Duodenal mucosa (tissue), 2 donors: Measurements from ENCODE around the gene ABHD14A.
A peak's percentile ranks its signal among the peaks of the same experiment; 100 is the strongest.

Experiments used
- H3K27ac ChIP-seq: one replicate; pipeline ENCODE4 v1.7.0; 2013; ENCODE audit warnings: low read depth, low read length
- H3K27me3 ChIP-seq, 2 donors: one replicate each; pipeline ENCODE4 v1.7.0; 2013; ENCODE audit warnings: low read length in 2 of 2, control low read depth in 1 of 2; ENCODE audit not compliant: insufficient read depth in 2 of 2, control insufficient read depth in 1 of 2
- H3K36me3 ChIP-seq, 2 donors: one replicate each; pipeline ENCODE4 v1.7.0; 2013; ENCODE audit warnings: low read length in 2 of 2, control low read depth in 1 of 2; ENCODE audit not compliant: insufficient read depth in 2 of 2, control insufficient read depth in 1 of 2
- H3K4me1 ChIP-seq, 2 donors: one replicate each; pipeline ENCODE4 v1.7.0; 2013; ENCODE audit warnings: low read length in 2 of 2, control low read depth in 1 of 2; ENCODE audit not compliant: insufficient read depth in 2 of 2, control insufficient read depth in 1 of 2
- H3K4me3 ChIP-seq, 2 donors: one replicate each; pipeline ENCODE4 v1.7.0; 2013; ENCODE audit warnings: low read length in 2 of 2, low read depth in 1 of 2
- H3K9ac ChIP-seq, 2 donors: one replicate each; pipeline ENCODE4 v1.7.0; 2013; ENCODE audit warnings: low read length in 2 of 2, low read depth in 1 of 2
- H3K9me3 ChIP-seq, 2 donors: one replicate each; pipeline ENCODE4 v1.7.0; 2013; ENCODE audit warnings: low read length in 2 of 2, control low read depth in 1 of 2; ENCODE audit not compliant: control insufficient read depth in 1 of 2

The ABHD14A gene

DNA sequence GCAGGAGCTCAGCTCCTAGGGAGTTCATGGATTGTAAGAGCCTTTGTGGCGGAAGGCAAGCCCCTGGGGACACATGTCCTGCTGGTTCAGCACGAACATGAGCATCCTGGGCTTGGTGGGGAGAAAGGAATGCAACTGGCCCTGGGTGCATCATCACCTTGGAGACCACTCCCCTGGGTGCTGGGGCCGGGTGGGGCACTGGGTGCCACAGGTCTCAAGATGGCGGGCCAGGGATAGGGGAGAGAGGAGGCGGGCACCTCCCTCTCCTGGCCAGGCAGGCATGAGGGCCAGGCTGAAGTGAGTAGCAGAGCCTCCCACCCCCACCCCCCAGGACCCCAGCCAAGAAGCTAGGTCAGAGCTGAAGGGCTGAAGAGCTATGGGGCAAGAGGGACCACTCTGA, 8.4 kb upstream of the ABHD14A start:
- Histone ChIP-seq H3K4me3 (peak overlapping the region; percentile 76 to 81), H3K36me3 (no peaks in the 10 kb centered on the region), H3K9ac (peak overlapping the region in 1 of 2 donors; percentile 64), H3K9me3 (no peaks in the 10 kb centered on the region), H3K4me1 (peaks cover 17 to 24% of the 10 kb centered on the region in 2 donors), H3K27me3 (no peaks in the 10 kb centered on the region), H3K27ac (no peak overlapping the region)

DNA sequence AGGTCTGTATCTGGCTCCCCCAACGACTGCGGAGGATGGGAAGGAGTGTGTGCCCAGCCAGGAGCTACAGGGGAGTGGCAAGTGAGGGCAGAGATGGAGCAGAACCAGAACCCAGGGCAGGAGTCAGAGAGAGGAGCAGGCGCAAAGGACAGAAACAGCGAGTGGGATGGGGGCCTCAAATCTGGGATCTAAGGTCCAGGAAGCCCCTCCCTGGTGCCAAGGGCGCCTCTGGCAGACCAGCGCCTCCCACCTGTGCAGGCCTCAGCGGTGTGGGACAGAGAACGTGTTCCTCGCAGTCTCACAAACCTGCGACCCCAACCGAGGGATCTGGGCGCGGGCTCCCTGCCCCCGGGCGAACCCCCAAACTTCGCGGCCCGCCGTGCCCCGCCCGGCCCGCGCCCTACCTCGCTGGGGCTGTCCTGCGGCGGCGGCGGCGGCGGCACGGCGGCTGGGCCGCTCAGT, 7.9 kb upstream of the ABHD14A start:
- Histone ChIP-seq H3K9me3 (no peaks in the 10 kb centered on the region), H3K36me3 (no peaks in the 10 kb centered on the region), H3K4me1 (peaks cover 18 to 25% of the 10 kb centered on the region in 2 donors), H3K4me3 (peak overlapping the region; percentile 76 to 81), H3K9ac (peak overlapping the region; percentile 64 to 85), H3K27ac (peak overlapping the region; percentile 36), H3K27me3 (no peaks in the 10 kb centered on the region)

DNA sequence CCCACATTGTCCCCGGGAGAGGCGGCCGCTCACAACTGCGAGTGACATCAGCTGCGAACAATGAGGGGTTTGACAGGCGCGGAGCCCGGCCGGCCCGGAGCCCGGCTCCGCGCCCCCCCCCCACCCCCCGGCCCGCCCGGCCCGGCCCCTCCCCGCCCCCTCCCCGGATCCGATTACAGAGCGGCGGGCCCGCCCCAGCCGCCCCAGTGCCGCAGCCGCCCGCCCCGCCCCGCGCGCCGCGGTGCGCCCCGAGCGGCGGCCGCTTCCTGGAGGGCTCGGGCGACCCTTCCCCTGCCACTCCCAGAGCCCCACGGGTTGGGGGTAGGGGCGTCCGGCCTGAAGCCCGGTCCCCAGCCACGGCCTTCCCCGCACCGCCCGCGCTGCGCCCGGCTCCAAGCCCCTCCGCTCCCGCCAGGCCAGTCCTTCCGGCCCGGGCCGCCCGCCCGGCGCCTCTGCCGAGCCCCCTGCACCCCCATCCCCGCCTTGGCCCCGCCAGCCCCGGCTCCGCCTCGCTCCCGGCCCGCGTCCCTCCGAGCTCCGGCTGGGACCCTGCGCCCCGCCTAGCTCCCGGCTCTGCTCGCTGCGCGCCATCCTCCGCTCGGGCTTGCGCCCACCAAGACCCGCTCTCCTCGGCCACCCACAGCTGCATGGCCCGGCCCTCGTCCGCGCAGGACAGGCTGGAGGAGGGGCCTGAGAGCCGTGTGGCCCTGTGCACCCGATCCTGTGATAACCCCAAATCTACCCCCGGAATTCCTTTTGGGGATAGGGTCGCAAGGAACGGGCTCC, 7.3 kb upstream of the ABHD14A start, which contains the start of gene PCBP4:
Gene PCBP4 (minus strand): TSS at position 71 of the 786 bp plus-strand sequence. CDS start 6,214 bp downstream, outside the sequence.
- no peaks in the 10 kb centered on the region for H3K9me3 ChIP-seq
- H3K36me3 ChIP-seq = no peaks in the 10 kb centered on the region
- H3K27me3 ChIP-seq = no peaks in the 10 kb centered on the region
- peak within 1 kb of the TSS; percentile 76 to 81 for H3K4me3 ChIP-seq
- peak within 1 kb of the TSS; percentile 64 to 85 for H3K9ac ChIP-seq
- H3K27ac ChIP-seq = peak within 1 kb of the TSS; percentile 38
- peaks cover 18 to 26% of the 10 kb centered on the region in 2 donors for H3K4me1 ChIP-seq

DNA sequence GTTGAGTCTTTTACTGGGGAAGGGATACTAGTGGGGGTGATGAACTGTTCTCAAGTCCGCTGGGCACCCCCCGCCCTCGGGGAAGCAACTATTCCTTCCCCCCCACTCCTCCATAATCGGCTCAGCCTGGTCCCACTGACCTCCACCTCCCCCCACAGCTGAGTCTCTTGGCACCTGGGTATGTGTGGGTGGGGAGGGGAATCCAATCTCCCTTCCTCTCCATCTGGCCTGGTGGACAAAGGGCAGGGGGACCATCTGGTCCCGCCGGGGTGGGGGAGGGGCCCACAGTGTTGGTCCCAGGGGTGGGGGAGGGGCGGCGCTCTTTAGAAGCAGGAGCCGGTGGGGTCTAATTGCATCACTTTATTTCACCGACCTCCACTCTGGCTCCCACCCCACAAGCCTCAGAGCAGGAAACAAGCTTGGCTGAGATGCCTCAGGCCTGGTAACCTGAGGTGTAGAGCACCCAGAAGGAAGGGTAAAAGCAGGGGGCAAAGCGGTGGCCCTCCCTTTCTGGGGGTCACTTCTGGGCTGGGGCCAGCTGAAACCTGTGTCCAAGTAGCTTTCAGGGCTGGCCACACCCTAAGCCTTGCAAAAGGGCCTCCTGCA, 6.6 kb upstream of the ABHD14A start:
- H3K9me3 ChIP-seq = no peaks in the 10 kb centered on the region
- H3K36me3 ChIP-seq = no peaks in the 10 kb centered on the region
- peak overlapping the region; percentile 38 for H3K27ac ChIP-seq
- H3K4me1 ChIP-seq = peaks cover 18 to 29% of the 10 kb centered on the region in 2 donors
- H3K9ac ChIP-seq = peak overlapping the region; percentile 44 to 74
- H3K27me3 ChIP-seq = no peaks in the 10 kb centered on the region
- H3K4me3 ChIP-seq = peak overlapping the region; percentile 70 to 75

DNA sequence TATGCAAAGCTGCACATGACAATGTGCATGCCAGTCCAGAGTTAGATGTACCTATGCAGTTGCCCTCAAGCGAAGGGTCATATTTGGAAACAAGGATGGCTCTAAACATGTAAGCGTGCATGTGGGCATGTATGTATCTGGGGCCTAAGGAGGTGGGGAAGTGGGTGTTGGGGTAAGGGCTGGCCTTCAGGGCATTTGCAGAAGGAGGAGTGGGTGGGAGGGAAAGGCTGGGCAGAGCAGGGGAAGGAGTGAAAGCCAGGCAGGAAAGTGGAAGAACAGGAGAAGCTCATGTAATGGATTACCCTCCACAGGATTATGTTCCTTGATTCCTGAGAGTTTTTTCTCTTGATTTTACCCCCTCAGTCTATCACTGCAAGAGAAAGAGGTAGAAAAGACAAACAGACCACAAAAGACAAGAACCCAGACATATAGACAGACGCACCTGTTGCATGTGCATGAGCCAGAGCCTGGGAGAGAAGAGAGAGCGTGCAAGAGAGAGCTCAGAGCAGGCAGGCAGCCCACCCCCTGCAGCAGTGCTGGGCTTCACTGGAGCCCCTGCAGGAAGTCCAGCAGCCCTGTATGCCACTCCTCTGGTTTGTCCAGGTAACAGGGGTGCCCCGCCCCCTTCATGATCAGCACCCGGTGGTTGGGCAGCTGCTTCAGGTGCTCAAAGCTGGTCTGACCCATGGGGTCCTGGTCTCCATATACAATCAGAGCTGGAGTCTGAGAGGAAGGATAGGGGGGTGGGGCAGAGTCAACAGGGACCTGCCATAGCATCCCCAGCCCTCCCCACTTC, 5.8 kb upstream of the ABHD14A start:
- H3K36me3 ChIP-seq = no peaks in the 10 kb centered on the region
- H3K4me3 ChIP-seq = peak overlapping the region in 1 of 2 donors; percentile 8
- no peak overlapping the region for H3K27ac ChIP-seq
- peaks cover 20 to 30% of the 10 kb centered on the region in 2 donors for H3K4me1 ChIP-seq
- H3K9ac ChIP-seq = peak overlapping the region in 1 of 2 donors; percentile 1
- no peaks in the 10 kb centered on the region for H3K27me3 ChIP-seq
- no peaks in the 10 kb centered on the region for H3K9me3 ChIP-seq

DNA sequence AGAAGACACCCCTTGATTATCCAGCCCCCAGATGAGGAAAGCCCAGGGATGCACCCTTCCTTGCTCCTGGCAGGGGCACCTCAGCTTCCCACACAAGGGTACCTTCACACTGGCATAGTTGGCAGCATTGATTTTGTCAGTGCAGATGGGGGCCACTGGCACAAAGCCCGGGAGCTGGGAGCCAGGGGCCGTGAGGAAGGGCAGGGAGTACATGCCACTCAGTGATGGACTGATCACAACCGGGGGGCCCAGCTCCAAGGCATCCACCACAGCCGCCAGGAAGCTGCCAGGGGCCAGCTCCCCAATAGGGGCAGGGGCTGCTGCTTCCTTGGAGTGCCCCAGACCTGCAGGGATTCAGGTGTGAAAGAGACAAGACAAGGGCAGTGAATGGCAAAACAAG, 5.0 kb upstream of the ABHD14A start:
- no peak overlapping the region for H3K27ac ChIP-seq
- no peaks in the 10 kb centered on the region for H3K9me3 ChIP-seq
- no peaks in the 10 kb centered on the region for H3K36me3 ChIP-seq
- H3K4me3 ChIP-seq = no peak overlapping the region
- H3K9ac ChIP-seq = no peak overlapping the region
- H3K4me1 ChIP-seq = peaks cover 26 to 38% of the 10 kb centered on the region in 2 donors
- H3K27me3 ChIP-seq = no peaks in the 10 kb centered on the region

DNA sequence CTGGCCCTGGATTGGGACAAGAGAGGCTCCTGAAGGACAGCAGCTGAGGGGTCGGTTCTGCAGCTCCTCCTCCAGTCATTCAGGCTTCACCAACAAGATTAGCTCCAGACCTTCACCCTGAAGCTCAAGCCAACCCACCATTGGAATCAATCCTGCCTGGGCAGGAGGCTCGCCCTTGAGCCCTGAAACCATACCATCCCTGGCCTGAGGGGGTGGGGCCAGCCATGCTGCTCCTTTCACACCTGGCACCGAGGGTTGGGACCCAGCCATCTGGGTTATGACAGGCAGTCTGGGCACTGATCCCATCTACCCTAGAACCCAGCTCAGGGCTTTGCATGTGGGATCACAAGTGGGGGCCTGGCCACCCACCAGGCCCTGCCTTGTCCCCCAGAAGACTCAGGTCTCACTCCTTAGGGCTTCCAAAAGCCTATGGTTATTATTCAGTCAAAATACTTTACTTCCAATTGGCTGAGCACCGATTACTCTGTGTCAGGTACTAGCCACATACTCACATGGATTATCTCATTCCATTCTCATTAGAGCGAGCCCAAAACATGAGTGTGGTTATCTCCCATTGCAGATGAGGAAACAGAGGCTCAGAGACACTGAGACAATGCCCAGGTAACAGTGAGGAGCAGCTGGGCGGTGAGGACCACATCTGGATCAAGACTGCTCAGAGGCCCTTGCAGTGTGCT, 4.1 kb upstream of the ABHD14A start:
- Histone ChIP-seq H3K9me3 (no peaks in the 10 kb centered on the region), H3K9ac (no peak overlapping the region), H3K27ac (no peak overlapping the region), H3K36me3 (no peaks in the 10 kb centered on the region), H3K4me3 (no peak overlapping the region), H3K4me1 (peaks cover 30 to 43% of the 10 kb centered on the region in 2 donors), H3K27me3 (no peaks in the 10 kb centered on the region)

DNA sequence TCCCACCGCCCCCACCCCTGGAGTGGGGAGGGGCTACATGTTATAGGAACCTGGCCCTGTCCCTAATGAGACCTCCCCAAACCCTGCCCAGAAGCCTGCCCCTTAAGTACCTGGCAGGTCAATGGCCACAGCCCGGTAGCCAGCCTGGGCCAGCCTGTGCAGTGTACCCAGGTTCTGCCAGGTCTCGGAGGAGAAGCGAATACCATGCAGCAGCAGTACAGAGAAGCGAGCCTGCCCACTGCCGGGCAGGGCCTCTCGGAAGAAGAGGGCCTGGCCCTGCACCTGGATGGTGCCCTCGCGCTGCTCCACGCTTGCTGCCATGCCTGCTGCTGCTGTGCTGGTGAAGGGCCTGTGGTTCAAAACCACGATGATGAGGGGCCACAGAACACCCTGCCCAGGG, 3.5 kb upstream of the ABHD14A start:
- H3K27ac ChIP-seq = no peak overlapping the region

DNA sequence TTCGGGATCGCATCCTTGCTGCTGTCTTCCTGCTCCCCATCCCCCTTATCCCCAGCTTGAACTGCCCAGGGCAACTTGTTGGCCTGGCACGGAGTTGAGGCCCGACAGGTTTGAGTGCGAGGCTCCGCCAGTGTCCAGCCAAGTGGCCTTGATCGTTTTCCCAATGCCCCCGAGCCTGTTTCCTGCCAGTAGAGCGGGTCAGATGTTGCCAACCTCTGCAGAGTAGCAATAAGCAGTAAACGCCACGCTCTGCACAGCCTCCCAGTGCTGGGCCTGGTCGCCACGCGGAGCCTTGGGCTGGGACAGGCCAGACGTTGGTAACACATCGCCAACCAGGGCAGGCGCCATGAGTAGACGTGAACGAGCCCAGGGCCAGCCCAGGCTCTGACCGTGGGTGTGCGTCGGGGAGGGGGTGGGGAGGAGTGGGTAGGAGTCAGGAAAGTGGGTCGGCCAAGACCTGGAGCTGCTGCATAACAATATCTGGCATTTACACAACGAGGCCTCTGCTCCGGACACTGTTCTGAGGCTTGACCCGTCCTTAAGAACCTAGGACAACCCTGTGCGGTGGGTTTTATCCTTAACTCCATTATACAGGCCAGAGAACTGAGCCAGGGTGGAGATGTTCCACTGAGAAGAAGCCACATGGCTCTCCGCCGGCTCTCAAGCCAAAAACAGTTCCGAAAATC, 444 bp upstream of the ABHD14A start:
- H3K36me3 ChIP-seq = no peaks in the 10 kb centered on the region
- H3K27ac ChIP-seq = peak overlapping the region; percentile 89
- peaks cover 37 to 40% of the 10 kb centered on the region in 2 donors for H3K4me1 ChIP-seq
- H3K27me3 ChIP-seq = no peaks in the 10 kb centered on the region
- H3K9me3 ChIP-seq = no peaks in the 10 kb centered on the region
- peak overlapping the region; percentile 70 to 85 for H3K9ac ChIP-seq
- H3K4me3 ChIP-seq = peak overlapping the region; percentile 80 to 95

More for the DNA sequence above, 3.5 kb upstream of the ABHD14A start:
- peaks cover 34 to 46% of the 10 kb centered on the region in 2 donors for H3K4me1 ChIP-seq
- no peaks in the 10 kb centered on the region for H3K9me3 ChIP-seq
- H3K27me3 ChIP-seq = no peaks in the 10 kb centered on the region
- no peak overlapping the region for H3K4me3 ChIP-seq
- H3K9ac ChIP-seq = no peak overlapping the region
- no peaks in the 10 kb centered on the region for H3K36me3 ChIP-seq
